Smooth muscle cell (in vitro differentiated cells): ENCODE data around the gene NAA80. TPM values are rescaled to one million over a fixed set of nuclear protein-coding genes. Genes with fewer than 3 reads are reported as not detected.
A peak's percentile ranks its signal among the peaks of the same experiment; 100 is the strongest.

Source experiments
- DNase-seq: peaks from one replicate; lab custom pipeline; 2025; ENCODE audit not compliant: unreplicated experiment; lab: John Stamatoyannopoulos, UW
- H2AFZ ChIP-seq: fragments of 200-600 bp; sonication (generic); 2 replicates; pipeline ENCODE4 v1.6.0; 2016; ENCODE audit warnings: antibody characterized with exemption, low read depth, mild to moderate bottlenecking
- H3F3A ChIP-seq: fragments of 200-600 bp; sonication (generic); 2 replicates; pipeline ENCODE4 v1.6.0; 2017; ENCODE audit warnings: antibody characterized with exemption, low read depth
- H3K27ac ChIP-seq: fragments of 200-600 bp; sonication (generic); 2 replicates; pipeline ENCODE4 v1.5.1; 2016; ENCODE audit warnings: low read depth, mild to moderate bottlenecking
- H3K27me3 ChIP-seq: fragments of 200-600 bp; sonication (generic); 2 replicates; pipeline ENCODE4 v1.6.1; 2016; ENCODE audit warnings: low read depth, mild to moderate bottlenecking
- H3K36me3 ChIP-seq: fragments of 200-600 bp; sonication (generic); 2 replicates; pipeline ENCODE4 v1.5.1; 2016; ENCODE audit warnings: low read depth
- H3K4me1 ChIP-seq: fragments of 200-600 bp; sonication (generic); 2 replicates; pipeline ENCODE4 v1.5.1; 2016; ENCODE audit warnings: low read depth
- H3K4me2 ChIP-seq: fragments of 200-600 bp; sonication (generic); 2 replicates; pipeline ENCODE4 v1.6.0; 2016; ENCODE audit warnings: mild to moderate bottlenecking
- H3K4me3 ChIP-seq: fragments of 200-600 bp; sonication (generic); 2 replicates; pipeline ENCODE4 v1.5.1; 2016; ENCODE audit warnings: mild to moderate bottlenecking
- H3K79me2 ChIP-seq: fragments of 200-600 bp; sonication (generic); 2 replicates; pipeline ENCODE4 v1.6.0; 2016; ENCODE audit warnings: low read depth, mild to moderate bottlenecking
- H3K9ac ChIP-seq: fragments of 200-600 bp; sonication (generic); 2 replicates; pipeline ENCODE4 v1.6.0; 2016; ENCODE audit warnings: low read depth
- H3K9me3 ChIP-seq: fragments of 200-600 bp; sonication (generic); replicated peaks from 2 replicates; pipeline ENCODE4 v1.5.1; 2016; ENCODE audit warnings: low read depth
- H4K20me1 ChIP-seq: fragments of 200-600 bp; sonication (generic); 2 replicates; pipeline ENCODE4 v1.6.0; 2016; ENCODE audit warnings: low read depth
- CTCF ChIP-seq: fragments of 200-600 bp; sonication (generic); IDR thresholded peaks from 2 replicates; pipeline ENCODE4 v1.5.1; 2017; ENCODE audit warnings: borderline replicate concordance, mild to moderate bottlenecking, antibody characterized with exemption; ENCODE audit not compliant: insufficient read depth, poor library complexity, severe bottlenecking
- WGBS: methylation state at CpG from one replicate; pipeline ENCODE4 v1.1.7; 2016; ENCODE audit warnings: low lambda C conversion rate; 5-methylcytosine and 5-hydroxymethylcytosine counted together
- polyA plus RNA-seq: library from polyadenylated mRNA; unstranded; fragments of >200 nt; fragmentation: Nextera tagmentation; extraction: Ambion mirVana; gene quantifications from 2 replicates; pipeline ENCODE4 v1.2.1, GENCODE V29; 2016
- total RNA-seq: library from RNA; depleted of rRNA; stranded (reverse); fragments of >200 nt; gene quantifications from 2 replicates; pipeline ENCODE4 v1.2.3, GENCODE V29; 2014

The NAA80 gene
- total and polyA plus RNA-seq, 2 experiments from 2014 or later: 13.0 to 21.9 TPM

GRCh38 chr3:50327129-50327528 lies 27.9 kb upstream of the NAA80 start:
- DNase-seq: no peak
- no peak for TF ChIP-seq CTCF
- H3K4me2 ChIP-seq: peak overlapping the region; percentile 94
- H3K79me2 ChIP-seq: peaks cover 31% of the 10 kb centered on the region
- H3K9ac ChIP-seq: peak overlapping the region; percentile 86
- peaks cover 16% of the 10 kb centered on the region for H3K4me1 ChIP-seq
- H3K27ac ChIP-seq: no peak overlapping the region
- H2AFZ ChIP-seq: no peak overlapping the region
- H3K9me3 ChIP-seq: no peaks in the 10 kb centered on the region
- H4K20me1 ChIP-seq: peaks cover 7% of the 10 kb centered on the region
- H3K4me3 ChIP-seq: peak overlapping the region; percentile 84
- no peaks in the 10 kb centered on the region for H3K27me3 ChIP-seq
- 90% methylated on average over 4 of the region's 4 CpGs for WGBS
- H3K36me3 ChIP-seq: no peaks in the 10 kb centered on the region
- peaks cover 17% of the 10 kb centered on the region for H3F3A ChIP-seq

- no peak for TF ChIP-seq CTCF
- Histone ChIP-seq H3K9ac (no peak overlapping the region), H3K79me2 (peaks cover 21% of the 10 kb centered on the region), H4K20me1 (no peaks in the 10 kb centered on the region), H3F3A (peaks cover 16% of the 10 kb centered on the region), H3K4me1 (peaks cover 19% of the 10 kb centered on the region), H3K36me3 (no peaks in the 10 kb centered on the region), H3K4me2 (no peak overlapping the region), H3K27ac (no peak overlapping the region), H3K4me3 (no peak overlapping the region), H2AFZ (no peak overlapping the region), H3K9me3 (no peaks in the 10 kb centered on the region), H3K27me3 (no peaks in the 10 kb centered on the region)
- no peak for DNase-seq
- WGBS: 96% methylated on average over 8 of the region's 8 CpGs
Measured at GRCh38 chr3:50326182-50326541, 27.0 kb upstream of the NAA80 start.

GRCh38 chr3:50325497-50326181 lies 26.4 kb upstream of the NAA80 start:
- H3K27me3 ChIP-seq: no peaks in the 10 kb centered on the region
- H3K4me1 ChIP-seq: peaks cover 19% of the 10 kb centered on the region
- no peak overlapping the region for H2AFZ ChIP-seq
- 96% methylated on average over 11 of the region's 11 CpGs for WGBS
- no peak for TF ChIP-seq CTCF
- peaks cover 12% of the 10 kb centered on the region for H3F3A ChIP-seq
- H3K79me2 ChIP-seq: peaks cover 17% of the 10 kb centered on the region
- DNase-seq: no peak
- H4K20me1 ChIP-seq: no peaks in the 10 kb centered on the region
- H3K27ac ChIP-seq: no peak overlapping the region
- no peak overlapping the region for H3K4me2 ChIP-seq
- no peak overlapping the region for H3K9ac ChIP-seq
- H3K4me3 ChIP-seq: no peak overlapping the region
- H3K9me3 ChIP-seq: no peaks in the 10 kb centered on the region
- no peaks in the 10 kb centered on the region for H3K36me3 ChIP-seq

- 93% methylated on average over 2 of the region's 2 CpGs for WGBS
- no peak for TF ChIP-seq CTCF
Measured at GRCh38 chr3:50325113-50325480, 25.9 kb upstream of the NAA80 start.

More at GRCh38 chr3:50325113-50325480, 25.9 kb upstream of the NAA80 start:
- Histone ChIP-seq H3K4me2 (no peak overlapping the region), H3K9me3 (no peaks in the 10 kb centered on the region), H3F3A (peaks cover 12% of the 10 kb centered on the region), H3K27ac (no peak overlapping the region), H4K20me1 (no peaks in the 10 kb centered on the region), H3K36me3 (no peaks in the 10 kb centered on the region), H3K9ac (no peak overlapping the region), H2AFZ (no peak overlapping the region), H3K27me3 (no peaks in the 10 kb centered on the region), H3K4me3 (no peak overlapping the region), H3K79me2 (peaks cover 22% of the 10 kb centered on the region), H3K4me1 (peaks cover 23% of the 10 kb centered on the region)
- no peak for DNase-seq
